ENCODE measurements around the gene PGBD5. TPM values are rescaled to one million over a fixed set of nuclear protein-coding genes. Genes with fewer than 3 reads are reported as not detected.
"Not testable (repeated sequence)": the region's sequence is repeated elsewhere in the genome, so short reads cannot be mapped to it uniquely, and the experiment has no call there.

Gene PGBD5
- total RNA-seq, 1 donor from 2014 or later, result 1.8 TPM

DNA sequence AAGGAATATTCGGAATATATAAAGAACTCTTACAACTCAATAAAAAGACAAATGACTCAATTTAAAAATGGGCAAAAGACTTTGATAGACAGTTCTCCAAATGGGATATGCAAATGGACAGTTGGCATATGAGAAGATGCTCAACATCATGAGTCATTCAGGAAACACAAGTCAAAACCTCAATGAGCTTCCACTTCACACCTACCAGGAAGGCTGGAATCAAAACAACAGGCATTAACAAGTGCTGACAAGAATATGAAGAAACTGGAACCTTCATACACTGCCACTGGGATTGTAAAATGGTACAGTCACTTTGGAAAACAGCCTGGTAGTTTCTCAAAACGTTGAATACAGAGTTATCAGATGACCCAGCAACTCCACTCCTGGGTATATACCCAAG lies 17.2 kb downstream of the PGBD5 start:
- TF ChIP-seq, protein P1, sequence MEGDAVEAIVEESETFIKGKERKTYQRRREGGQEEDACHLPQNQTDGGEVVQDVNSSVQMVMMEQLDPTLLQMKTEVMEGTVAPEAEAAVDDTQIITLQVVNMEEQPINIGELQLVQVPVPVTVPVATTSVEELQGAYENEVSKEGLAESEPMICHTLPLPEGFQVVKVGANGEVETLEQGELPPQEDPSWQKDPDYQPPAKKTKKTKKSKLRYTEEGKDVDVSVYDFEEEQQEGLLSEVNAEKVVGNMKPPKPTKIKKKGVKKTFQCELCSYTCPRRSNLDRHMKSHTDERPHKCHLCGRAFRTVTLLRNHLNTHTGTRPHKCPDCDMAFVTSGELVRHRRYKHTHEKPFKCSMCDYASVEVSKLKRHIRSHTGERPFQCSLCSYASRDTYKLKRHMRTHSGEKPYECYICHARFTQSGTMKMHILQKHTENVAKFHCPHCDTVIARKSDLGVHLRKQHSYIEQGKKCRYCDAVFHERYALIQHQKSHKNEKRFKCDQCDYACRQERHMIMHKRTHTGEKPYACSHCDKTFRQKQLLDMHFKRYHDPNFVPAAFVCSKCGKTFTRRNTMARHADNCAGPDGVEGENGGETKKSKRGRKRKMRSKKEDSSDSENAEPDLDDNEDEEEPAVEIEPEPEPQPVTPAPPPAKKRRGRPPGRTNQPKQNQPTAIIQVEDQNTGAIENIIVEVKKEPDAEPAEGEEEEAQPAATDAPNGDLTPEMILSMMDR (IDR thresholded peaks at IDR 0.05), result no peak
- no peak overlapping the region for H3K27ac Mint-ChIP-seq (ENCODE audit: unreplicated experiment)
- no peak overlapping the region for H3K4me3 Mint-ChIP-seq (ENCODE audit: unreplicated experiment)
- no peak for DNase-seq (ENCODE audit: low spot score)
- H3K9me3 Mint-ChIP-seq (ENCODE audit: low read depth), result peaks cover 5% of the 10 kb centered on the region
- no peaks in the 10 kb centered on the region for H3K4me1 Mint-ChIP-seq (ENCODE audit: low read depth)
- H3K36me3 Mint-ChIP-seq (ENCODE audit: low read depth), result peaks cover 1% of the 10 kb centered on the region
- H3K27me3 Mint-ChIP-seq (ENCODE audit: low read depth), result peaks cover 33% of the 10 kb centered on the region

DNA sequence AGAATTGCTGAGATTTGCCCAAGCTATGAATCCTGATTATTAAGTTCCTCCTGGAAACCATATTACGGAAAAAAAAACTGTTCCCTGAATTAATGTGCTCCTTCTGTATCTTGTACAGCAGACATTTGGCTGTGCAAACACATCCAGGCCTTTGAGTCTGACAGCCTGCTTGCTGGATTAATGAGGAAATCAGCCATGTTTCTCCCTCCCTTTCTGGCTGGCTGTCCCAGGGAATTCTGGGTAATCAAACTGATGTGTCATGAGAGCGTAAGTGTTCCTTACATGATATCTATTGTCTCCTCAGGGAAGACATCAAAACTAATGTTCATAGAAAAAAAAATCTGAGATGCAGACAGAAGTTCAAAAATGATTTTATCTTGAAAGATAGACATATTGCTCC lies 18.8 kb downstream of the PGBD5 start:
- Mint-ChIP-seq H3K4me1 (ENCODE audit: low read depth) (no peaks in the 10 kb centered on the region), H3K4me3 (ENCODE audit: unreplicated experiment) (no peak overlapping the region), H3K9me3 (ENCODE audit: low read depth) (peaks cover 5% of the 10 kb centered on the region), H3K27ac (ENCODE audit: unreplicated experiment) (no peak overlapping the region), H3K27me3 (ENCODE audit: low read depth) (peaks cover 26% of the 10 kb centered on the region), H3K36me3 (ENCODE audit: low read depth) (peaks cover 1% of the 10 kb centered on the region)
- DNase-seq (ENCODE audit: low spot score), result no peak
- TF ChIP-seq, protein P1 (IDR thresholded peaks at IDR 0.05), result no peak

DNA sequence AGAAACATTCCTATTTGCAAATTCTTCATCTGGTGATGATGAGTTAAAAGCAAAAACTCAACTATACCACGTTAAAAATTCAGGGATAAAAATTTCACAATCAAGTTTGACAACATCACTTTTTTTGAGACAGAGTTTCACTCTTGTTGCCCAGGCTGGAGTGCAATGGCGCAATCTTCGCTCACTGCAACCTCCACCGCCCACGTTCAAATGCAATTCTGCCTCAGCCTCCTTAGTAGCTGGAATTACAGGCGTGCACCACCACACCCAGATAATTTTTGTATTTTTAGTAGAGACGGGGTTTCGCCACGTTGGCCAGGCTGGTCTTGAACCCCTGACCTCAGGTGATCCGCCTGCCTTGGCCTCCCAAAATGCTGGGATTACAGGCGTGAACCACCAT lies 19.4 kb downstream of the PGBD5 start:
- DNase-seq (ENCODE audit: low spot score); H3K9me3 Mint-ChIP-seq (ENCODE audit: low read depth); H3K4me1 Mint-ChIP-seq (ENCODE audit: low read depth); H3K36me3 Mint-ChIP-seq (ENCODE audit: low read depth); H3K27ac Mint-ChIP-seq (ENCODE audit: unreplicated experiment); H3K4me3 Mint-ChIP-seq (ENCODE audit: unreplicated experiment): not testable (repeated sequence)
- peaks cover 25% of the 10 kb centered on the region for H3K27me3 Mint-ChIP-seq (ENCODE audit: low read depth)

DNA sequence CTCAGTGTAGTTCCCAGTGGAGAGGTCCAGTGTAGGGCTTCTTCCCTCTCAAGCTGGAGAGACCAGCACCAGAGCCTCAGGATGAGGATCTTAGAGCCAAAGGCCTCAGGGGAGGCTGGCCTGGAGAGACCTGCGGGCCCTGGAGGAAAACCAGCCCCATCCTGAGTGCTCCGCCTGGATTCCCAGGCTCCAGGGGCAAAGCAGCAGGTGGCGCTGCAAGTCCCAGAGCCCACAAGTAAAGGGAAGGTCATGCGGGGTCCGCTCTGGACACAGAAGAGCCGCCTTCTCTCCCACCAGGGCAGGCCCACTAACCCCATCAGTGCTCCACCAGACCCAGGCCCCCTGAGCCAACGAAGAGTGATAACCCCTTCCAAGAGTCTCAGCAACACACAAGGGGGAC lies 22.7 kb downstream of the PGBD5 start:
- Mint-ChIP-seq H3K27me3 (ENCODE audit: low read depth) (peaks cover 8% of the 10 kb centered on the region), H3K4me1 (ENCODE audit: low read depth) (peaks cover 25% of the 10 kb centered on the region), H3K36me3 (ENCODE audit: low read depth) (no peaks in the 10 kb centered on the region), H3K27ac (ENCODE audit: unreplicated experiment) (no peak overlapping the region), H3K4me3 (ENCODE audit: unreplicated experiment) (no peak overlapping the region), H3K9me3 (ENCODE audit: low read depth) (peaks cover 2% of the 10 kb centered on the region)
- no peak for DNase-seq (ENCODE audit: low spot score)
- TF ChIP-seq, protein P1 (IDR thresholded peaks at IDR 0.05), result no peak

DNA sequence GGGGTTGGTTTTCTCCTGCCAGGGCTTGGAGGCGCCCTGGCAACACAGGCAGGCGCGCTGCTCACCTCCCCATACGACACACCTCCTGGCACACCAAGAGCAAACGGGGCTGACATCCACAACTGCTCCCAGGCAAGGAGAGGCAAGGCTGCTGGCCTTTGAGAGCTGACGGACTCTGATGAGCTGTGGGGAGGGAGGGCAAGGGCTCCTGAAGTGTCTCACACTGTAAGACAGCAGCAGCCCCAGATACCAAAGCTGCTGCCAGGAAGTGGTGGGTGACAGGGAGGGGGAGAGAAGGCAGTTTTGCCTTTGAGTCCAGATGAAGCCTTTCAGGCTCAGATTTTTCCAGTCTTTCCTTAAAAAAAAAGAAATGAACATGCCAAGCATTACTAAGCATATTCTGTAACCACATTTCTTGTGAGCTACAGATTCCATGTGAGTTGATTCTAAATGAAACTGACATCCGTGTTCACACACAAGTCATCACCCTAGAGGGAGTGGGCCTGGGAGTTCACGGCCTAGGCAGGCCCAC lies 24.3 kb downstream of the PGBD5 start:
- no peak for DNase-seq (ENCODE audit: low spot score)
- H3K27ac Mint-ChIP-seq (ENCODE audit: unreplicated experiment), result peak overlapping the region; percentile 96
- H3K27me3 Mint-ChIP-seq (ENCODE audit: low read depth), result no peaks in the 10 kb centered on the region
- no peak overlapping the region for H3K4me3 Mint-ChIP-seq (ENCODE audit: unreplicated experiment)
- peaks cover 25% of the 10 kb centered on the region for H3K4me1 Mint-ChIP-seq (ENCODE audit: low read depth)
- H3K9me3 Mint-ChIP-seq (ENCODE audit: low read depth), result no peaks in the 10 kb centered on the region
- no peaks in the 10 kb centered on the region for H3K36me3 Mint-ChIP-seq (ENCODE audit: low read depth)
- TF ChIP-seq, protein P1 (IDR thresholded peaks at IDR 0.05), result no peak

DNA sequence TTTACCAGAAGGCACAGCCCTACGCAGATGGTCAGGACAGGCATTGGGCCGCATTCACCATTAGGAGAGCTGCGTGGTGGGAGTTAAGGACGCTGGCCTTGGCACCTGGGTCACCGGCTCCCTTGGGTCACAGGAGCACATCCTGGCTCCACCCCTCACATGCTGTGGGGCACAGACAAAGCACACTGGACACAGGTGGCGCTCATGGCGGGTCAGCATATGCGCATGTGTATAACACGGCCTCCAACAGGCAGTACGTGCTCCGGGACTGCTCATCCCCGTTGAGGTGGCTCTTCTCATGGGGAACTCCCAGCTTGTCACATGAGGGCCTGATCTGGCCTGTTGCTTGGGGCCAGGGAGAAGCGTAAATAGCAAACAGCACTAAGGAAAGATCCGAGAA lies 25.0 kb downstream of the PGBD5 start:
- H3K9me3 Mint-ChIP-seq (ENCODE audit: low read depth), result no peaks in the 10 kb centered on the region
- H3K4me3 Mint-ChIP-seq (ENCODE audit: unreplicated experiment), result no peak overlapping the region
- H3K27me3 Mint-ChIP-seq (ENCODE audit: low read depth), result no peaks in the 10 kb centered on the region
- peaks cover 25% of the 10 kb centered on the region for H3K4me1 Mint-ChIP-seq (ENCODE audit: low read depth)
- no peak for DNase-seq (ENCODE audit: low spot score)
- TF ChIP-seq, protein P1 (IDR thresholded peaks at IDR 0.05), result no peak
- peak overlapping the region; percentile 96 for H3K27ac Mint-ChIP-seq (ENCODE audit: unreplicated experiment)
- no peaks in the 10 kb centered on the region for H3K36me3 Mint-ChIP-seq (ENCODE audit: low read depth)

Measured in chondrocyte (in vitro differentiated cells).